GM23248 (cell line): Measurements from ENCODE around the gene MAP2K1. TPM values are rescaled to one million over a fixed set of nuclear protein-coding genes. Genes with fewer than 3 reads are reported as not detected.

Experiments
- DNase-seq: peaks from one replicate; pipeline ENCODE4 v3.0.0-alpha.2; 2015
- H2AFZ ChIP-seq: fragments of 200-600 bp; sonication (generic); 2 replicates; pipeline ENCODE4 v1.6.1; 2016; ENCODE audit warnings: antibody characterized with exemption
- H3F3A ChIP-seq: fragments of 200-600 bp; sonication (generic); 2 replicates; pipeline ENCODE4 v1.6.1; 2016; ENCODE audit warnings: mild to moderate bottlenecking, antibody characterized with exemption, mixed run types; ENCODE audit not compliant: insufficient read depth
- H3K27ac ChIP-seq: fragments of 200-600 bp; sonication (generic); 2 replicates; pipeline ENCODE4 v1.5.1; 2016; ENCODE audit warnings: mild to moderate bottlenecking
- H3K27me3 ChIP-seq: fragments of 200-600 bp; sonication (generic); replicated peaks from 2 replicates; pipeline ENCODE4 v1.6.1; 2016; ENCODE audit warnings: mild to moderate bottlenecking; ENCODE audit not compliant: insufficient read depth
- H3K36me3 ChIP-seq: fragments of 200-600 bp; sonication (generic); 2 replicates; pipeline ENCODE4 v1.6.1; 2016; ENCODE audit warnings: low read depth, mild to moderate bottlenecking
- H3K4me1 ChIP-seq: fragments of 200-600 bp; sonication (generic); 2 replicates; pipeline ENCODE4 v1.6.1; 2016; ENCODE audit warnings: mild to moderate bottlenecking; ENCODE audit not compliant: insufficient read depth
- H3K4me2 ChIP-seq: fragments of 200-600 bp; sonication (generic); one replicate; pipeline ENCODE4 v1.6.1; 2016; ENCODE audit warnings: mild to moderate bottlenecking; ENCODE audit not compliant: unreplicated experiment
- H3K4me3 ChIP-seq: fragments of 200-600 bp; sonication (generic); 2 replicates; pipeline ENCODE4 v1.5.1; 2016; ENCODE audit warnings: mild to moderate bottlenecking
- H3K79me2 ChIP-seq: fragments of 200-600 bp; sonication (generic); 2 replicates; pipeline ENCODE4 v1.6.1; 2016; ENCODE audit warnings: mild to moderate bottlenecking; ENCODE audit not compliant: insufficient read depth
- H3K9ac ChIP-seq: fragments of 200-600 bp; sonication (generic); 2 replicates; pipeline ENCODE4 v1.6.1; 2016; ENCODE audit warnings: mild to moderate bottlenecking
- H3K9me2 ChIP-seq: fragments of 200-600 bp; sonication (generic); 2 replicates; pipeline ENCODE4 v1.6.1; 2016; ENCODE audit warnings: mixed run types, mild to moderate bottlenecking, moderate library complexity; ENCODE audit not compliant: insufficient read depth
- H3K9me3 ChIP-seq: fragments of 200-600 bp; sonication (generic); one replicate; pipeline ENCODE4 v1.6.1; 2017; ENCODE audit warnings: low read depth
- H4K20me1 ChIP-seq: fragments of 200-600 bp; sonication (generic); 2 replicates; pipeline ENCODE4 v1.6.0; 2016; ENCODE audit not compliant: insufficient read depth
- EZH2 ChIP-seq: fragments of 200-600 bp; sonication (generic); IDR thresholded peaks from 2 replicates; pipeline ENCODE4 v1.6.1; 2018; ENCODE audit warnings: antibody characterized with exemption, mild to moderate bottlenecking; ENCODE audit not compliant: insufficient read depth, poor library complexity, severe bottlenecking
- EZH2phosphoT487 ChIP-seq: fragments of 200-600 bp; sonication (generic); IDR thresholded peaks from 2 replicates; pipeline ENCODE4 v1.6.1; 2018; ENCODE audit warnings: antibody characterized with exemption, moderate library complexity, mild to moderate bottlenecking, low read depth; ENCODE audit not compliant: insufficient read depth
- WGBS, 2 experiments: methylation state at CpG; one replicate each; pipeline ENCODE4 v1.1.6; 2015 to 2017; ENCODE audit warnings: low lambda C conversion rate in 2 of 2, low coverage in 1 of 2; ENCODE audit errors: missing lambda C conversion rate in 2 of 2; 5-methylcytosine and 5-hydroxymethylcytosine counted together
- in situ Hi-C: fragments of 300-500 bp; cut with MboI; formaldehyde crosslinking; loops from 2 replicates; pipeline ENCODE4 v1.15.0; 2020
- polyA plus RNA-seq: library from polyadenylated mRNA; unstranded; fragments of >200 nt; fragmentation: Nextera tagmentation; extraction: Ambion mirVana; gene quantifications from 2 replicates; pipeline ENCODE4 v1.2.1, GENCODE V29; 2016
- total RNA-seq: library from RNA; depleted of rRNA; stranded (reverse); fragments of >200 nt; shearing (Covaris generic); gene quantifications from 2 replicates; pipeline ENCODE4 v1.2.3, GENCODE V29; 2014

The MAP2K1 gene
- total and polyA plus RNA-seq, 2 experiments from 2014 or later, result 55.7 to 56.2 TPM

DNA sequence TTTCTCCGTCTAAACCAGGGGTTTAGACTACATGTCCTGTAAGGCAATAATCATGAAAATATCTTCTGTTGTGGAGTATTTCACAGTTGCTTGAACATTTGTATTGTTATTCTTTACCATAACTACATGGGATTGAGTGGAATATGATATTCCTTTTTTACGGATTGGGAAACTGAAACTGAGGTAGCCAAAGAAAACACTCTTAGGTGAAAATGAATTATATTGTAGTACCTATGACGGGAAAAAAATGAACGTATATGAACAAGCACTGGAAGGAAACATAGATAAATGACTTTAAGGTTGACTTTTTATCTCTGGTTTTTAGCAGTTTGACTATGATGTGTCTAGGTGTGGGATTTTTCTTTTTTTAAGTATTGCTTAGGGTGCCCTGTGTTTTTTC is 35.6 kb downstream of the MAP2K1 start:
- no peak overlapping the region for H2AFZ ChIP-seq
- no peak overlapping the region for H3K27ac ChIP-seq
- TF ChIP-seq EZH2phosphoT487 (no peak), EZH2 (no peak)
- H3K4me3 ChIP-seq, result no peak overlapping the region
- peaks cover 2% of the 10 kb centered on the region; the same call in 1 of the 2 replicates for H4K20me1 ChIP-seq
- H3K27me3 ChIP-seq, result no peaks in the 10 kb centered on the region
- H3K36me3 ChIP-seq, result no peaks in the 10 kb centered on the region
- no peak overlapping the region for H3K4me2 ChIP-seq
- WGBS, 2 experiments, result 96 to 97% methylated on average over 4 of the region's 4 CpGs
- no peaks in the 10 kb centered on the region for H3K9me2 ChIP-seq
- DNase-seq, result no peak
- no peaks in the 10 kb centered on the region for H3K4me1 ChIP-seq
- peaks cover 96% of the 10 kb centered on the region for H3K79me2 ChIP-seq
- H3K9me3 ChIP-seq, result no peaks in the 10 kb centered on the region
- no peaks in the 10 kb centered on the region for H3F3A ChIP-seq
- H3K9ac ChIP-seq, result no peak overlapping the region
- in situ Hi-C loops, result no loop called here

- no peaks in the 10 kb centered on the region for H3K9me3 ChIP-seq
- no peak overlapping the region for H3K4me2 ChIP-seq
- H4K20me1 ChIP-seq, result no peaks in the 10 kb centered on the region; the same call in 1 of the 2 replicates
- TF ChIP-seq EZH2 (no peak), EZH2phosphoT487 (no peak)
- no peak overlapping the region for H3K27ac ChIP-seq
- H3K79me2 ChIP-seq, result peaks cover 96% of the 10 kb centered on the region
- no peaks in the 10 kb centered on the region for H3K4me1 ChIP-seq
- H3K9me2 ChIP-seq, result no peaks in the 10 kb centered on the region
- no peaks in the 10 kb centered on the region for H3K36me3 ChIP-seq
- WGBS, 2 experiments, result 93 to 100% methylated on average over 3 of the region's 3 CpGs
- no peak overlapping the region for H3K4me3 ChIP-seq
- no peak for DNase-seq
- H2AFZ ChIP-seq, result no peak overlapping the region
- no peaks in the 10 kb centered on the region for H3K27me3 ChIP-seq
- in situ Hi-C loops, result no loop called here
- no peaks in the 10 kb centered on the region for H3F3A ChIP-seq
- no peak overlapping the region for H3K9ac ChIP-seq
Observed at GRCh38 chr15:66423149-66423548, 36.4 kb downstream of the MAP2K1 start.

DNA sequence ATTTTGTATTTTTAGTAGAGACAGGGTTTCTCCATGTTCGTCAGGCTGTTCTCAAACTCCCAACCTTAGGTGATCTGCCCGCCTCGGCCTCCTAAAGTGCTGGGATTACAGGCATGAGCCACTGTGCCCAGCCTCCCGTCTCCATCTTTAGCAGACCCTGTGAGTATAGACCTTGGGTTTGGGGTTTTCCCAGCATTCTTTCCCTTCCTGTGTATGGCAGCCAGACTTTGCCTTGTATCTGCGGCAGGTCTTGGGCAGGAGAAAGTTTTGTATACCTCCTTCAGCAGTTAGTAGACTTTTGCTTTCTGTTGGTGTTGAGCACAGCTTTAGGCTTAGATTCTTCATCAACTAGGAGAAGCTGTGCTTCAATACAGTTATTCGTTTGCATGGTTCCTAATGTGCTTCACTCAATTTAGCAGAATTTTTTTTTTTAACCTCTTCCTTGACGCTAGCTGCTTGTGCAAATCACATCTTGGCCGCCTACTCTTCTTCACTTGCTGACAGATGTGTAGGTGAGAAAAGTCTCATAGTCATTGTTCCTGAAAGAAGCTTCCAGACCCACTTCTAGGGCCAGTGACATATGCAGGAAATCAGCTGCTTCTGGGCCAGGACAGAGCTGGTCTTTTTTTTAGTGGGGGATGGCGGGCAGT is 38.4 kb downstream of the MAP2K1 start:
- Histone ChIP-seq H3K27ac (no peak overlapping the region), H3K79me2 (peaks cover 95% of the 10 kb centered on the region), H3F3A (no peaks in the 10 kb centered on the region), H3K9me2 (no peaks in the 10 kb centered on the region), H3K4me1 (no peaks in the 10 kb centered on the region), H4K20me1 (no peaks in the 10 kb centered on the region; the same call in 1 of the 2 replicates), H2AFZ (no peak overlapping the region), H3K9me3 (no peaks in the 10 kb centered on the region), H3K4me3 (no peak overlapping the region), H3K4me2 (no peak overlapping the region), H3K36me3 (no peaks in the 10 kb centered on the region), H3K9ac (no peak overlapping the region), H3K27me3 (no peaks in the 10 kb centered on the region)
- 93 to 98% methylated on average over 9 of the region's 9 CpGs for WGBS, 2 experiments
- in situ Hi-C loops, result no loop called here
- DNase-seq, result no peak
- TF ChIP-seq EZH2, result no peak
- TF ChIP-seq EZH2phosphoT487, result no peak

GRCh38 chr15:66425837-66426236 is 39.1 kb downstream of the MAP2K1 start:
- Histone ChIP-seq H3K36me3 (no peaks in the 10 kb centered on the region), H4K20me1 (no peaks in the 10 kb centered on the region; the same call in 1 of the 2 replicates), H3F3A (no peaks in the 10 kb centered on the region), H3K9me3 (no peaks in the 10 kb centered on the region), H3K9me2 (no peaks in the 10 kb centered on the region), H2AFZ (no peak overlapping the region), H3K79me2 (peaks cover 99% of the 10 kb centered on the region), H3K9ac (no peak overlapping the region), H3K4me1 (no peaks in the 10 kb centered on the region), H3K4me3 (no peak overlapping the region), H3K27ac (no peak overlapping the region), H3K27me3 (no peaks in the 10 kb centered on the region), H3K4me2 (no peak overlapping the region)
- 70 to 76% methylated on average over 4 of the region's 4 CpGs for WGBS, 2 experiments
- in situ Hi-C loops, result no loop called here
- DNase-seq, result no peak
- TF ChIP-seq EZH2 (no peak), EZH2phosphoT487 (no peak)

- Histone ChIP-seq H3F3A (no peaks in the 10 kb centered on the region), H2AFZ (no peak overlapping the region), H4K20me1 (peaks cover 6% of the 10 kb centered on the region), H3K4me3 (no peak overlapping the region), H3K27me3 (no peaks in the 10 kb centered on the region), H3K36me3 (no peaks in the 10 kb centered on the region), H3K9me2 (no peaks in the 10 kb centered on the region), H3K9me3 (no peaks in the 10 kb centered on the region), H3K9ac (no peak overlapping the region), H3K79me2 (peaks cover 99% of the 10 kb centered on the region), H3K4me1 (no peaks in the 10 kb centered on the region), H3K4me2 (no peak overlapping the region), H3K27ac (no peak overlapping the region)
- in situ Hi-C loops, result no loop called here
- DNase-seq, result no peak
- no peak for TF ChIP-seq EZH2phosphoT487
- no peak for TF ChIP-seq EZH2
- 86 to 89% methylated on average over 4 of the region's 4 CpGs for WGBS, 2 experiments
Observed at GRCh38 chr15:66429117-66429516, 42.4 kb downstream of the MAP2K1 start.
